ENCODE results near the gene KIRREL3. TPM values are rescaled to one million over a fixed set of nuclear protein-coding genes. Genes with fewer than 3 reads are reported as not detected.
"Not testable (repeated sequence)": the region's sequence is repeated elsewhere in the genome, so short reads cannot be mapped to it uniquely, and the experiment has no call there.

Gene KIRREL3
- total RNA-seq, 4 donors from 2014 or later: 0.82 to 15.7 (median 1.4) TPM; not detected in 1

DNA sequence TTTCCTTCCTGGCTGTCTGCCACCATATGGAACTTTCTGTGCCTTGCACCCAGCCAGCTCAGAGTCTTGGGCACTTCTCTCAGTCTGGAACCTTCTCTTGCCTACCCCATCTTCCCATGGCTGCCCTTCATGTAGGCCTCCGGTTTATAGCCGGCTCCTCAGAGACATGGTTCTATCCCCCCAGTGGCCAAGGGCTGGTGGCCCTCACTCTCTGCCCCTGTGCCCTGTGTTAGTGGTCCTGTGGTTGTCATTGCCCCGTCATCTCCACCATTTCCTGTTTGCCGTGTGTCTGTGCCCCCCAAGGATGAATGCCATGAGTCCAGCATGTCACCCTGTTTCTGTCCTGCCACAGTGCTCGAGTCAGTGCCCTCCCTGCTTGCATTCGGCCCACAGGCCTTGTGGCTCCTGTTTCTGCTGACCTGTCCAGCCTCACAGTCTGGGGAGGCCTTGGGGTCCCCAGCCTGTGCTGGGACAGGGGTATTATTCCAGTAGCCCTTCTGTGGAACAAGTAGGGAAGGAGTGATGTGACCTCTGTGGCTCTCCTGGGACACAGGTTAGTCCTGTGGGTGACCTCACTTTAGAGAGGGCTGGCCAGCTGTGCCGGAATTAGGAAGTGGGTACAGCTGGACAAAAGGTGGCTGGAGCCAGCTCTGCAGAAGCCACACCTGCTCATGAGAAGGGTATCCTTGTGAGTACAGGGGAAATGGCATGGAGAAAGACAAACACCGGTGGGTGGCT is 614.4 kb downstream of the KIRREL3 start:
- TF ChIP-seq, protein P1, sequence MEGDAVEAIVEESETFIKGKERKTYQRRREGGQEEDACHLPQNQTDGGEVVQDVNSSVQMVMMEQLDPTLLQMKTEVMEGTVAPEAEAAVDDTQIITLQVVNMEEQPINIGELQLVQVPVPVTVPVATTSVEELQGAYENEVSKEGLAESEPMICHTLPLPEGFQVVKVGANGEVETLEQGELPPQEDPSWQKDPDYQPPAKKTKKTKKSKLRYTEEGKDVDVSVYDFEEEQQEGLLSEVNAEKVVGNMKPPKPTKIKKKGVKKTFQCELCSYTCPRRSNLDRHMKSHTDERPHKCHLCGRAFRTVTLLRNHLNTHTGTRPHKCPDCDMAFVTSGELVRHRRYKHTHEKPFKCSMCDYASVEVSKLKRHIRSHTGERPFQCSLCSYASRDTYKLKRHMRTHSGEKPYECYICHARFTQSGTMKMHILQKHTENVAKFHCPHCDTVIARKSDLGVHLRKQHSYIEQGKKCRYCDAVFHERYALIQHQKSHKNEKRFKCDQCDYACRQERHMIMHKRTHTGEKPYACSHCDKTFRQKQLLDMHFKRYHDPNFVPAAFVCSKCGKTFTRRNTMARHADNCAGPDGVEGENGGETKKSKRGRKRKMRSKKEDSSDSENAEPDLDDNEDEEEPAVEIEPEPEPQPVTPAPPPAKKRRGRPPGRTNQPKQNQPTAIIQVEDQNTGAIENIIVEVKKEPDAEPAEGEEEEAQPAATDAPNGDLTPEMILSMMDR (IDR thresholded peaks at IDR 0.05): no peak
- TF ChIP-seq EP300 (IDR thresholded peaks at IDR 0.05; ENCODE audit: low read depth) (no peak), POLR2AphosphoS5 (IDR thresholded peaks at IDR 0.05) (no peak), POLR2A (IDR thresholded peaks at IDR 0.05) (no peak)
- intact Hi-C loops (cut with DNase I; ENCODE audit: low total_unique reads): no loop called here
- DNase-seq: no peak
- Histone ChIP-seq H3K9me3 (no peaks in the 10 kb centered on the region), H3K27ac (peak overlapping the region; percentile 17 to 66 (median 53)), H3K36me3 (no peaks in the 10 kb centered on the region), H3K27me3 (no peaks in the 10 kb centered on the region), H3K4me1 (peaks cover 9 to 30% (median 13%) of the 10 kb centered on the region in 4 donors), H3K4me3 (no peak overlapping the region)
- in situ Hi-C loops (cut with MboI; ENCODE audit: low pct_ligation_motif_present in 1 of 4, low pct_unique_long_range_greater_than_20kb in 1 of 4, low sequenced_read_pairs in 3 of 4): no loop called here
- WGBS, 2 donors (ENCODE audit: low coverage in 1 of 2): 66 to 100% methylated on average over 2 to 8 of the region's 8 CpGs

DNA sequence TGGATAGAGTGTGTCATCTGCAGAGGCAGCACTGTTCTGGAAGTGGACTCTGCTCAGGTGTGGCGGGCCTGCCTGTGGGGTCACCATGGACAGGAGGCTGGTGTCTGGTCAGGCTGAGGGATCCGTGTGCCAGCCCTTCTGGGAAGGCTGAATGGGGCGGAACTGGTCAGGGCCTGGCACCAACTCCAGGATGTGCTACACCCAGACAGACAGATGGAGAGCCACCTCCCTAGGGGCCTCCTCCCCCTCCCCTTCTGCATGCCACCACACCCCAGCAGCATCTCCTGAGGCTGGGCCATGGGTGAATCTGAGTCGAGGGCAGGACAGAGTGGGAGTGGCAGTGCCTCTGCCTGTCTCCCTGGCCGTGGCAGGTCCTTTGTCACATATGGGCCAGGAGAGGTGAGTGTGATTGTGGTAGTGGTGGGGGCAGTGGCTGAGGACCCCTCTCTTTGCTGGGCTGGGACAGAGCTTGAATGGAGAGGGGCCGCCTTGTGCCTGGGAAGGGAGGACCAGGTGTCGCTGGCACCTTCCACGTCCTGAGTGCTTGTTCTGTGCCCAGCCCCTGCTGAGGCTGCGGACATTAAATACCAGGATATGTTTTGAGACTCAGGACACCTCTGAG is 616.0 kb downstream of the KIRREL3 start:
- Histone ChIP-seq H3K9me3 (no peaks in the 10 kb centered on the region), H3K36me3 (no peaks in the 10 kb centered on the region), H3K4me3 (no peak overlapping the region), H3K4me1 (peaks cover 9 to 30% (median 13%) of the 10 kb centered on the region in 4 donors), H3K27ac (peak overlapping the region in 2 of 4 donors; percentile 34 to 66), H3K27me3 (no peaks in the 10 kb centered on the region)
- in situ Hi-C loops (cut with MboI; ENCODE audit: low pct_ligation_motif_present in 1 of 4, low pct_unique_long_range_greater_than_20kb in 1 of 4, low sequenced_read_pairs in 3 of 4): no loop called here
- 79 to 100% methylated on average over 1 to 7 of the region's 9 CpGs for WGBS, 2 donors (ENCODE audit: low coverage in 1 of 2)
- TF ChIP-seq, protein P1 (IDR thresholded peaks at IDR 0.05): no peak
- TF ChIP-seq EP300 (IDR thresholded peaks at IDR 0.05; ENCODE audit: low read depth) (no peak), POLR2AphosphoS5 (IDR thresholded peaks at IDR 0.05) (peak in 1 of 3 donors; percentile 45), POLR2A (IDR thresholded peaks at IDR 0.05) (peak; percentile 30)
- DNase-seq: peak; percentile 64
- intact Hi-C loops (cut with DNase I; ENCODE audit: low total_unique reads): no loop called here

DNA sequence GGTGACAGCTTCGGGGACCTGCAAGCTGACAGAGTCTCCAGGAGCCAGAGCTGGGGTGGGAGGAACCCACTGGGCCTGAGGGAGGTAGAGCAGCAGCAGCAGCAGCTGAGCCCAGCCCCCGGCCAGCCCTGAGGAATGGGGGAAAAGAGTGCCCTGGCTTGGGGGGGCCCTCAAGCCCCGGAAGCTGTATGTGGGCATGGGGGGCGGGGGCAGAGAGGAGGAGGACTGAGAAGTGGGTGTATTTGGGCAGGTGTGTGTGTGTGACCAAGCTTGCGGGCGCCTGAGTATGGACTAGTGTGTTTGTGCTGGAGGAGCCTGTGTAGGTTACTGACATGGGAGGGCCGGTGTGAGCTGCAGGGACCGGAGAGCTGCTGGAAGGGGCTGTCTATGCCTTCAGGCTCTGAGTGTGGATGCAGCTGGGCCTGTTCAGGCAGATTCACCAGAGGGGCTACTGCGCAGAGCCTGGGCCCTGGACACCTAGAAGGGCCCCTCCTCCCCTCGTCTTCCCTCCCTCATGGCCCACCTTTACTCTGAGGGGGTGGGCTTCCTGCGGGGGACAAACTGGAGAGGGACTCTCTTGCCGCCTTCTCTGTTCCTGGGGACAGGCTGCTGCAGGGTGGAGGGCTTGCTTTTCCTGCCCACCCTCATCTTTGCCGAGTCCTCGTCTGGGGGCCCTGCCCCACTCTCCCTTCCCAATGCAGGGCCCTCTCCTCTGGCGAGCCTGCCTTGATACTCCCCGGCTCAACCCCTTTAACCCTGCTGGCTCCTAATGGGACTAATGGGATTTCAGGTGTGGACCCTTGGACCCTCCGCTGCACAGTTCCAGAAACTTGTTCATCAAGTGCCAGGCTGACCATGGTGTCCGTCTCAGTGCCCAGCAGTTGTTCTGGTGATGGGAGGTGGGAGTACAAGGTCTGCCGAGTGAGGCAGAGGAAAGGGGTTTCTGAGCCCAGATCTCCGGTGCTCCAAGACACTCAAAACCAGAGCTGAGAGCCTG is 616.9 kb downstream of the KIRREL3 start:
- Histone ChIP-seq H3K27ac (peak overlapping the region in 2 of 4 donors; percentile 5 to 15), H3K4me1 (peaks cover 9 to 30% (median 13%) of the 10 kb centered on the region in 4 donors), H3K4me3 (no peak overlapping the region), H3K27me3 (no peaks in the 10 kb centered on the region), H3K36me3 (no peaks in the 10 kb centered on the region), H3K9me3 (no peaks in the 10 kb centered on the region)
- intact Hi-C loops (cut with DNase I; ENCODE audit: low total_unique reads) (no loop called here), in situ Hi-C loops (cut with MboI; ENCODE audit: low pct_ligation_motif_present in 1 of 4, low pct_unique_long_range_greater_than_20kb in 1 of 4, low sequenced_read_pairs in 3 of 4) (no loop called here)
- 77 to 100% methylated on average over 1 to 19 of the region's 20 CpGs for WGBS, 2 donors (ENCODE audit: low coverage in 1 of 2)
- DNase-seq: no peak
- no peak for TF ChIP-seq POLR2A (IDR thresholded peaks at IDR 0.05)
- TF ChIP-seq POLR2AphosphoS5 (IDR thresholded peaks at IDR 0.05): no peak
- TF ChIP-seq, protein P1 (IDR thresholded peaks at IDR 0.05): no peak
- no peak for TF ChIP-seq EP300 (IDR thresholded peaks at IDR 0.05; ENCODE audit: low read depth)

DNA sequence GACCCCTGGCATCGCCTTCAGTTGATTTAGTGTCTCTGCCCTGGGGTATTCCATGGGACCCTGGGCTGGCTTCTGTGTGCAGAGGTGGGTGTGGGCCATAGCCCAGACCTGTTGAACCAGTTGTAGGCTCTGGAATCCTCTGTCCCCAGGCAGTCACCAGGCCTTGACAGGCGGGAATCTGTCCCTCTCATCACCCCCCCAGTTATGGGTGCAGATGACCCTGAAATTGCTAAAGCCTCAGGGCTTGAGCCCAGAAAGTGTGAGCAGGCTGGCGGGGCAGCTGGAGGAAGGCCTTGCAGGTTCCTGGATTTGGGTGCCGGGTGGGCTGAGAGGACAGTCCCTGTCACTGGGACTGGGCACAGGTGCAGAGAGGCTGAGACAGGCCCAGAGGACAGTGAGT is 617.9 kb downstream of the KIRREL3 start:
- H3K36me3 ChIP-seq; H3K27me3 ChIP-seq; DNase-seq; H3K9me3 ChIP-seq; H3K4me3 ChIP-seq; in situ Hi-C loops (cut with MboI; ENCODE audit: low pct_ligation_motif_present in 1 of 4, low pct_unique_long_range_greater_than_20kb in 1 of 4, low sequenced_read_pairs in 3 of 4); intact Hi-C loops (cut with DNase I; ENCODE audit: low total_unique reads); H3K27ac ChIP-seq: not testable (repeated sequence)
- peaks cover 9 to 26% (median 13%) of the 10 kb centered on the region in 4 donors for H3K4me1 ChIP-seq
- WGBS, 2 donors (ENCODE audit: low coverage in 1 of 2): 83% methylated on average over 4 of the region's 4 CpGs; no CpG with 5 or more reads in 1 of the 2 donors

DNA sequence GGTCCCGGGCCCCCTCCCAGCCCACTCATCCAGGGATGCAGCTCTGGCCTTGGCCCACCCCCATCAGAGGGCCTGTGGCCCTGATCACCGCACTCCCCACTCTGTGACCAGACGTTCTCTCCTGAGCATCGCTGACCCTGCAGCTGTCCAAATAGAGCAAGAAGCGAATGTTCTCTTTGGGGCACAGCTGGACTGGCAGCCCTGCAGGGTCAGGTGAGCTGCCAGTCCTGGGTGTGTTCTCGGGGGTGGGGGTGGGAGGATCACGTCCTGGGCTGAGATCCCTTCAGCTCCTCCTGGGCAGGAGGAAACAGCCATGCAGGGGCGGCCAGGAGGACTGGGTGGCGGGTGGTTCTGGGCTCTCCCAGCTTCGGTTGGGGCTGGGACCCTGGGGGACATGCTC is 618.6 kb downstream of the KIRREL3 start:
- H3K27me3 ChIP-seq; H3K27ac ChIP-seq; H3K4me3 ChIP-seq; in situ Hi-C loops (cut with MboI; ENCODE audit: low pct_ligation_motif_present in 1 of 4, low pct_unique_long_range_greater_than_20kb in 1 of 4, low sequenced_read_pairs in 3 of 4); DNase-seq; H3K36me3 ChIP-seq; intact Hi-C loops (cut with DNase I; ENCODE audit: low total_unique reads); H3K9me3 ChIP-seq: not testable (repeated sequence)
- WGBS, 2 donors (ENCODE audit: low coverage in 1 of 2): 71% methylated on average over 5 of the region's 10 CpGs; no CpG with 5 or more reads in 1 of the 2 donors
- peaks cover 9 to 24% (median 11%) of the 10 kb centered on the region in 4 donors for H3K4me1 ChIP-seq
